ENCODE results near the gene NFKB1.

NFKB1 gene

GRCh38 chr4:102500352-102500695 is 835 bp upstream of the NFKB1 start:
- DNase-seq (ENCODE audit: low spot score) = peak; percentile 36

- DNase-seq (ENCODE audit: low spot score) = peak; percentile 82
These were observed 213 bp downstream of the NFKB1 start for GRCh38 chr4:102501447-102501696.

- DNase-seq (ENCODE audit: low spot score) = no peak
These were observed 1.3 kb downstream of the NFKB1 start for GRCh38 chr4:102502543-102502818.

- no peak for DNase-seq (ENCODE audit: low spot score)
These were observed 2.2 kb downstream of the NFKB1 start for GRCh38 chr4:102503301-102503746.

GRCh38 chr4:102503831-102504786 is 3.0 kb downstream of the NFKB1 start:
- DNase-seq (ENCODE audit: low spot score) = no peak

GRCh38 chr4:102504941-102505340 is 3.8 kb downstream of the NFKB1 start:
- no peak for DNase-seq (ENCODE audit: low spot score)

- no peak for DNase-seq (ENCODE audit: low spot score)
These were observed 4.5 kb downstream of the NFKB1 start for GRCh38 chr4:102505708-102506107.

- no peak for DNase-seq (ENCODE audit: low spot score)
These were observed 5.4 kb downstream of the NFKB1 start for GRCh38 chr4:102506523-102506922.

GRCh38 chr4:102511830-102512605 is 10.9 kb downstream of the NFKB1 start:
- DNase-seq (ENCODE audit: low spot score) = no peak

- DNase-seq (ENCODE audit: low spot score) = no peak
These were observed 13.3 kb downstream of the NFKB1 start for GRCh38 chr4:102514298-102514964.

- no peak for DNase-seq (ENCODE audit: low spot score)
These were observed 16.6 kb downstream of the NFKB1 start for GRCh38 chr4:102517753-102518152.

- no peak for DNase-seq (ENCODE audit: low spot score)
These were observed 17.6 kb downstream of the NFKB1 start for GRCh38 chr4:102518703-102519131.

GRCh38 chr4:102519925-102520324 is 18.8 kb downstream of the NFKB1 start:
- no peak for DNase-seq (ENCODE audit: low spot score)

- no peak for DNase-seq (ENCODE audit: low spot score)
These were observed 20.4 kb downstream of the NFKB1 start for GRCh38 chr4:102521570-102521969.

- DNase-seq (ENCODE audit: low spot score) = no peak
These were observed 20.9 kb downstream of the NFKB1 start for GRCh38 chr4:102522031-102522440.

GRCh38 chr4:102524691-102525090 is 23.5 kb downstream of the NFKB1 start:
- DNase-seq (ENCODE audit: low spot score) = no peak

- no peak for DNase-seq (ENCODE audit: low spot score)
These were observed 23.9 kb downstream of the NFKB1 start for GRCh38 chr4:102525097-102525496.

- no peak for DNase-seq (ENCODE audit: low spot score)
These were observed 24.3 kb downstream of the NFKB1 start for GRCh38 chr4:102525504-102525903.

- DNase-seq (ENCODE audit: low spot score) = no peak
These were observed 25.4 kb downstream of the NFKB1 start for GRCh38 chr4:102526532-102526931.

GRCh38 chr4:102527695-102528283 is 26.6 kb downstream of the NFKB1 start:
- no peak for DNase-seq (ENCODE audit: low spot score)

GRCh38 chr4:102529977-102530376 is 28.8 kb downstream of the NFKB1 start:
- DNase-seq (ENCODE audit: low spot score) = no peak

- no peak for DNase-seq (ENCODE audit: low spot score)
These were observed 29.8 kb downstream of the NFKB1 start for GRCh38 chr4:102530986-102531385.

- DNase-seq (ENCODE audit: low spot score) = no peak
These were observed 30.3 kb downstream of the NFKB1 start for GRCh38 chr4:102531462-102531861.

All from D341Med (cell line).